ENCODE results near the gene SLC7A6. TPM values are rescaled to one million over a fixed set of nuclear protein-coding genes. Genes with fewer than 3 reads are reported as not detected.

SLC7A6 gene
- total and polyA plus RNA-seq, 9 donors, result 3.1 to 14.4 (median 9.0) TPM

DNA sequence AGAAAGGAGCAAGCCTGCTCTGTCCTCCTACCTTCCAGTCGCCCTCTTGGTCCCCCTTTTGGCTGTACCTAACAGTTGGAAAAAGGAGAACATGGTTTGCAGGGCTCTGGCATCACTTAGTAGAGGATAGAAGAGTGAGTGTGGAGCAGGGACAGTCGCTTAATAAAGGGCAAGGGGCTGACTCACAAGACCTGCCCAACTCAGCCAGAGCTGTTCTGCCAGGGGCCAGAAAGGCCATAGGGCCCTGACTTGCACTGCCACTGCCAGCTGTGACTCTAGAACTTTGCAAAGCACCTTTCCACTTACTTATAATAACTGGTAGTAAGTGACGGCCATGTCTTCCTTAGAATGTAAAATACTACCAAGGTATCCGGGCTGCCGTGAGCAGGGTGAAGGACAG, 60.0 kb downstream of the SLC7A6 start:
- Histone ChIP-seq H3K4me3 (no peak overlapping the region), H3K27me3 (no peaks in the 10 kb centered on the region), H3K27ac (no peak overlapping the region), H3K4me1 (ENCODE audit: insufficient read depth) (no peaks in the 10 kb centered on the region), H3K36me3 (no peaks in the 10 kb centered on the region), H3K9me3 (no peaks in the 10 kb centered on the region)
- WGBS, 3 donors, result 88 to 92% (median 91%) methylated on average over 5 of the region's 5 CpGs
- TF ChIP-seq, protein P1, sequence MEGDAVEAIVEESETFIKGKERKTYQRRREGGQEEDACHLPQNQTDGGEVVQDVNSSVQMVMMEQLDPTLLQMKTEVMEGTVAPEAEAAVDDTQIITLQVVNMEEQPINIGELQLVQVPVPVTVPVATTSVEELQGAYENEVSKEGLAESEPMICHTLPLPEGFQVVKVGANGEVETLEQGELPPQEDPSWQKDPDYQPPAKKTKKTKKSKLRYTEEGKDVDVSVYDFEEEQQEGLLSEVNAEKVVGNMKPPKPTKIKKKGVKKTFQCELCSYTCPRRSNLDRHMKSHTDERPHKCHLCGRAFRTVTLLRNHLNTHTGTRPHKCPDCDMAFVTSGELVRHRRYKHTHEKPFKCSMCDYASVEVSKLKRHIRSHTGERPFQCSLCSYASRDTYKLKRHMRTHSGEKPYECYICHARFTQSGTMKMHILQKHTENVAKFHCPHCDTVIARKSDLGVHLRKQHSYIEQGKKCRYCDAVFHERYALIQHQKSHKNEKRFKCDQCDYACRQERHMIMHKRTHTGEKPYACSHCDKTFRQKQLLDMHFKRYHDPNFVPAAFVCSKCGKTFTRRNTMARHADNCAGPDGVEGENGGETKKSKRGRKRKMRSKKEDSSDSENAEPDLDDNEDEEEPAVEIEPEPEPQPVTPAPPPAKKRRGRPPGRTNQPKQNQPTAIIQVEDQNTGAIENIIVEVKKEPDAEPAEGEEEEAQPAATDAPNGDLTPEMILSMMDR (IDR thresholded peaks at IDR 0.05), result no peak
- no peak for TF ChIP-seq EP300 (IDR thresholded peaks at IDR 0.05)
- TF ChIP-seq POLR2A (IDR thresholded peaks at IDR 0.05), result no peak
- DNase-seq, result no peak
- intact Hi-C loops (cut with DNase I), result no loop called here

- Histone ChIP-seq H3K36me3 (no peaks in the 10 kb centered on the region), H3K4me1 (ENCODE audit: insufficient read depth) (no peaks in the 10 kb centered on the region), H3K9me3 (no peaks in the 10 kb centered on the region), H3K27ac (no peak overlapping the region), H3K27me3 (no peaks in the 10 kb centered on the region), H3K4me3 (no peak overlapping the region)
- intact Hi-C loops (cut with DNase I), result loop anchor here (5.0 kb wide), 1 partner anchor 63 kb away; the partner anchor contains the start of gene SLC7A6 (in 4 of the 4)
- TF ChIP-seq EP300 (IDR thresholded peaks at IDR 0.05) (no peak), POLR2A (IDR thresholded peaks at IDR 0.05) (no peak)
- TF ChIP-seq, protein P1 (IDR thresholded peaks at IDR 0.05), result no peak
- DNase-seq, result no peak
- WGBS, 3 donors, result 87 to 92% (median 89%) methylated on average over 8 of the region's 8 CpGs
These were observed 60.5 kb downstream of the SLC7A6 start for GRCh38 chr16:68324780-68325357.

- no peak overlapping the region for H3K27ac ChIP-seq
- intact Hi-C loops (cut with DNase I), result loop anchor here (5.0 kb wide), 1 partner anchor 66 kb away; the partner anchor contains the start of gene SLC7A6 (in 4 of the 4)
- H3K9me3 ChIP-seq, result no peaks in the 10 kb centered on the region
- no peak overlapping the region for H3K4me3 ChIP-seq
- no peaks in the 10 kb centered on the region for H3K36me3 ChIP-seq
- H3K27me3 ChIP-seq, result no peaks in the 10 kb centered on the region
- TF ChIP-seq, protein P1 (IDR thresholded peaks at IDR 0.05), result peak in 2 of 3 donors; percentile 77 to 82
- TF ChIP-seq EP300 (IDR thresholded peaks at IDR 0.05), result no peak
- no peak for TF ChIP-seq POLR2A (IDR thresholded peaks at IDR 0.05)
- 32 to 39% (median 36%) methylated on average over 13 of the region's 13 CpGs for WGBS, 3 donors
- peak; percentile 63 to 79 (median 70) for DNase-seq
- no peaks in the 10 kb centered on the region for H3K4me1 ChIP-seq (ENCODE audit: insufficient read depth)
These were observed 64.0 kb downstream of the SLC7A6 start for GRCh38 chr16:68328151-68328859.

- Histone ChIP-seq H3K4me1 (ENCODE audit: insufficient read depth) (no peaks in the 10 kb centered on the region), H3K9me3 (no peaks in the 10 kb centered on the region), H3K4me3 (no peak overlapping the region), H3K36me3 (no peaks in the 10 kb centered on the region), H3K27ac (no peak overlapping the region), H3K27me3 (no peaks in the 10 kb centered on the region)
- 34 to 36% (median 35%) methylated on average over 3 of the region's 3 CpGs for WGBS, 3 donors
- TF ChIP-seq POLR2A (IDR thresholded peaks at IDR 0.05) (no peak), EP300 (IDR thresholded peaks at IDR 0.05) (no peak)
- TF ChIP-seq, protein P1 (IDR thresholded peaks at IDR 0.05), result no peak
- intact Hi-C loops (cut with DNase I), result loop anchor here (5.0 kb wide), 1 partner anchor 67 kb away; the partner anchor contains the start of gene SLC7A6 (in 4 of the 4)
- no peak for DNase-seq
These were observed 64.6 kb downstream of the SLC7A6 start for GRCh38 chr16:68328860-68329390.
